NT2/D1 (cell line): ENCODE measurements around the gene CHMP3.
"Not testable (repeated sequence)": the region's sequence is repeated elsewhere in the genome, so short reads cannot be mapped to it uniquely, and the experiment has no call there.

Experiments
- SUZ12 ChIP-seq: IDR thresholded peaks from 2 replicates; pipeline ENCODE4 v1.6.1; 2011; ENCODE audit not compliant: insufficient read length, insufficient read depth; ENCODE audit errors: extremely low read depth
- YY1 ChIP-seq: IDR thresholded peaks from 2 replicates; pipeline ENCODE4 v1.6.1; 2011; ENCODE audit not compliant: insufficient read length, insufficient read depth
- ZNF274 ChIP-seq: IDR thresholded peaks from 2 replicates; pipeline ENCODE4 v1.6.1; 2011; ENCODE audit warnings: mild to moderate bottlenecking, low read depth, low read length

DNA sequence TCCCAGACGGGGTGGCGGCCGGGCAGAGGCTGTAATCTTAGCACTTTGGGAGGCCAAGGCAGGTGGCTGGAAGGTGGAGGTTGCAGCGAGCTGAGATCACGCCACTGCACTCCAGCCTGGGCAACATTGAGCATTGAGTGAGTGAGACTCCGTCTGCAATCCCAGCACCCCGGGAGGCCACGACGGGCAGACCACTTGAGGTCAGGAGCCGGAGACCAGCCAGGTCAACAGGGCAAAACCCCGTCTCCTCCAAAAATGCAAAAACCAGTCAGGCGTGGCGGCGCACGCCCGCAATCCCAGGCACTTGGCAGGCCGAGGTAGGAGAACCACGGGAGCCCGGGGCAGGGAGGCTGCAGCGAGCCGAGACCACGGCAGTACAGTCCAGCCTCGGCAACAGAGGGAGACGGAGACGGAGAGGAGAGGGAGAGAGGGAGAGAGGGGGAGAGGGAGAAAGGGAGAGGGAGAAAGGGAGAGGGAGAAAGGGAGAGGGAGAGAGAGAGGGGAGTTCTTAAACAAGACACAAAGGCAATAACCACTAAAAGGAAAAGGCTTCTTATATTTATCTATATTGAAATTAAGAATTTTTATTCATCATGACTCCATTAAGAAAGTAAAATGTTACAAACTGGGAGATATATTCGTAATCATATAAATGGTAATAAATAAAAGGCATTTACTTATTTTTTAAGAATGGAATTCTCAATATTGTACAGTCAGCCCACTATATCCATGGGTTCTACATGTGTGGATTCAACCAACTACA is 13.1 kb downstream of the CHMP3 start:
- not testable (repeated sequence) for TF ChIP-seq ZNF274, SUZ12, YY1
